BJ (cell line): ENCODE results near the gene STK11. TPM values are rescaled to one million over a fixed set of nuclear protein-coding genes. Genes with fewer than 3 reads are reported as not detected.

Experiments
- CTCF ChIA-PET: fragments of 350-600 bp; formaldehyde crosslinking; extraction: SDS; loops from one replicate; lab custom pipeline; 2021; ENCODE audit warnings: antibody characterized with exemption, inconsistent platforms; lab: Yijun Ruan, JAX
- POLR2A ChIA-PET: fragments of 300-600 bp; sonication (Branson Sonifier 250); formaldehyde crosslinking; extraction: SDS; loops from one replicate; lab custom pipeline; 2021; ENCODE audit warnings: antibody characterized with exemption; lab: Charles Lee
- DNase-seq: peaks from one replicate; pipeline ENCODE4 v3.0.0-alpha.2; 2011; ENCODE audit warnings: low read depth
- H3K27me3 ChIP-seq: 2 replicates; pipeline ENCODE4 v1.6.0; 2011; ENCODE audit warnings: low read length; ENCODE audit not compliant: control insufficient read depth, insufficient read depth
- H3K36me3 ChIP-seq: 2 replicates; pipeline ENCODE4 v1.5.1; 2011; ENCODE audit warnings: low read length; ENCODE audit not compliant: control insufficient read depth, insufficient read depth
- H3K4me3 ChIP-seq: 2 replicates; pipeline ENCODE4 v1.5.1; 2011; ENCODE audit warnings: low read depth, mild to moderate bottlenecking, control low read depth, low read length
- polyA plus RNA-seq: library from polyadenylated mRNA; depleted of rRNA; stranded (reverse); fragments of >200 nt; gene quantifications from 2 replicates; pipeline ENCODE4 v1.2.3, GENCODE V29; 2011
- TF ChIP-seq, protein P1 (sequence below): IDR thresholded peaks from 2 replicates; pipeline ENCODE4 v1.5.1; 2011; ENCODE audit warnings: low read depth, mild to moderate bottlenecking, control low read depth, inconsistent platforms, low read length, moderate library complexity; ENCODE audit not compliant: insufficient read depth

STK11 gene
- polyA plus RNA-seq, 1 experiment = 33.6 TPM

DNA sequence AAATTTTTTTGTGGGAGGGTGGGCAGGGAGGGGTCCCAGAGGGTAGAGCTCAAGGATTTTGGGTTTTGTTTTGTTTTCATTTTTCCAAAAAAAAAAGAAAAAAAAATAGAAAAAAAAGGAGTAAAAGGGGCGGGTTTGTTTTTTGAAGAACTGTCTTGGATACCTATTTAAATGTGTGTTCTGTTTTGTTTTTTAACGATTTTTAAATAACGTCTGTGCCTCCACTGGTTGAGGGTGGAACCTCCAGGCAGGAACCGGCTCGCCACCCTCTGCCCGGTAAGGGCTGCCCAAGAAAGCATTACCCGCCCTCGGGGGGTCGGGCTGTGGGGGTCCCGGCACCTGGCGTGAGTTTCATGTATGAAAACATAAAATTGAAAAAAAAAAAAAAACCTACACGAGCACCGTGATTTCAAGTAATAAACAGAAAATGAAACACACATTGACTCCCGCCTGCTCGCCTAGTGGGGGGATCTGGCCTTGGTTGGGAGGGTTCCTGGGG is 53.2 kb downstream of the STK11 start:
- DNase-seq = no peak

DNA sequence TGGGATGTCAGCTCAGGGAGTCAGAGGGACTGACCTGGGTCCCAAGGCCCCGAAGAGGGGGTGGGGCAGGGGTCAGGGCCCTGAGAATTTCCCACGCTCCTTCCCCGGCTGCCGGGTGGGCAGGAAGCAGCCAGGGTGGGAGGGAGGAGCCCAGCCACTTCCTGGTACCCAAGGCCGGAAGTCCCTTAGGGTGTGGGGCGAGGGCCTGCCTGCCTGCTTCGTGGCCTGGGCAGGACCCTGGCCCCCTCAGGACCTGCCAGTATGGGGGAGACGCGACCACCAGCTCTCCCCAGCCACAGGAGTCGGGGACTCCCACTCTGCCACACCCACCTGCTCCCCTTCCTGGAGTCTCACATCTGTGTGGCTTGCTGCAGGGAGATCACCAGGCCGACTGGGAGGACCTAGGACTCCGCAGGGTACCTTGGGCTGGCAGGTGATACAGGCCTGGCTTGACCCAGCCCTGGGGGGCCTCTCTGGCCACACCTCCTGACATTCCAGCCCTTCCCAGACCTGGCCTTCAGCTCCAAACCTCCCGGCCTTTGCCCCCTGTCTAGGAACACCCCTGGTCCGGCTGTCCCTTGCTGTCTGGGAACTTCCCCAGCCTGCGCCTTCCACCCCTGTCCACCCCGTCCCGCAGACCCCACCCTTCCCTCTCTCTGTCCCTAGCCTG is 53.8 kb downstream of the STK11 start:
- peaks cover 38% of the 10 kb centered on the region for H3K36me3 ChIP-seq
- TF ChIP-seq, protein P1, sequence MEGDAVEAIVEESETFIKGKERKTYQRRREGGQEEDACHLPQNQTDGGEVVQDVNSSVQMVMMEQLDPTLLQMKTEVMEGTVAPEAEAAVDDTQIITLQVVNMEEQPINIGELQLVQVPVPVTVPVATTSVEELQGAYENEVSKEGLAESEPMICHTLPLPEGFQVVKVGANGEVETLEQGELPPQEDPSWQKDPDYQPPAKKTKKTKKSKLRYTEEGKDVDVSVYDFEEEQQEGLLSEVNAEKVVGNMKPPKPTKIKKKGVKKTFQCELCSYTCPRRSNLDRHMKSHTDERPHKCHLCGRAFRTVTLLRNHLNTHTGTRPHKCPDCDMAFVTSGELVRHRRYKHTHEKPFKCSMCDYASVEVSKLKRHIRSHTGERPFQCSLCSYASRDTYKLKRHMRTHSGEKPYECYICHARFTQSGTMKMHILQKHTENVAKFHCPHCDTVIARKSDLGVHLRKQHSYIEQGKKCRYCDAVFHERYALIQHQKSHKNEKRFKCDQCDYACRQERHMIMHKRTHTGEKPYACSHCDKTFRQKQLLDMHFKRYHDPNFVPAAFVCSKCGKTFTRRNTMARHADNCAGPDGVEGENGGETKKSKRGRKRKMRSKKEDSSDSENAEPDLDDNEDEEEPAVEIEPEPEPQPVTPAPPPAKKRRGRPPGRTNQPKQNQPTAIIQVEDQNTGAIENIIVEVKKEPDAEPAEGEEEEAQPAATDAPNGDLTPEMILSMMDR = no peak
- DNase-seq = no peak
- POLR2A ChIA-PET = interaction anchor here (0.6 kb wide), 2 partner anchors 8 to 337 kb away, joined by 8 to 20 read pairs; no protein-coding TSS in a partner anchor
- no peak overlapping the region for H3K4me3 ChIP-seq
- CTCF ChIA-PET = interaction anchor here (0.9 to 12.8 kb wide), 3 partner anchors 9 to 16 kb away, joined by 3 to 437 read pairs (median 3); partner anchors contain the start of gene ATP5F1D
- H3K27me3 ChIP-seq = no peaks in the 10 kb centered on the region

More for the DNA sequence above, 53.2 kb downstream of the STK11 start:
- TF ChIP-seq, protein P1 = no peak
- Histone ChIP-seq H3K36me3 (peaks cover 43% of the 10 kb centered on the region), H3K27me3 (no peaks in the 10 kb centered on the region), H3K4me3 (no peak overlapping the region)
- ChIA-PET POLR2A (interaction anchor here (0.6 kb wide), 2 partner anchors 8 to 336 kb away, joined by 8 to 20 read pairs; no protein-coding TSS in a partner anchor), CTCF (interaction anchor here (0.9 to 12.8 kb wide), 3 partner anchors 9 to 15 kb away, joined by 3 to 437 read pairs (median 3); partner anchors contain the start of gene ATP5F1D)

DNA sequence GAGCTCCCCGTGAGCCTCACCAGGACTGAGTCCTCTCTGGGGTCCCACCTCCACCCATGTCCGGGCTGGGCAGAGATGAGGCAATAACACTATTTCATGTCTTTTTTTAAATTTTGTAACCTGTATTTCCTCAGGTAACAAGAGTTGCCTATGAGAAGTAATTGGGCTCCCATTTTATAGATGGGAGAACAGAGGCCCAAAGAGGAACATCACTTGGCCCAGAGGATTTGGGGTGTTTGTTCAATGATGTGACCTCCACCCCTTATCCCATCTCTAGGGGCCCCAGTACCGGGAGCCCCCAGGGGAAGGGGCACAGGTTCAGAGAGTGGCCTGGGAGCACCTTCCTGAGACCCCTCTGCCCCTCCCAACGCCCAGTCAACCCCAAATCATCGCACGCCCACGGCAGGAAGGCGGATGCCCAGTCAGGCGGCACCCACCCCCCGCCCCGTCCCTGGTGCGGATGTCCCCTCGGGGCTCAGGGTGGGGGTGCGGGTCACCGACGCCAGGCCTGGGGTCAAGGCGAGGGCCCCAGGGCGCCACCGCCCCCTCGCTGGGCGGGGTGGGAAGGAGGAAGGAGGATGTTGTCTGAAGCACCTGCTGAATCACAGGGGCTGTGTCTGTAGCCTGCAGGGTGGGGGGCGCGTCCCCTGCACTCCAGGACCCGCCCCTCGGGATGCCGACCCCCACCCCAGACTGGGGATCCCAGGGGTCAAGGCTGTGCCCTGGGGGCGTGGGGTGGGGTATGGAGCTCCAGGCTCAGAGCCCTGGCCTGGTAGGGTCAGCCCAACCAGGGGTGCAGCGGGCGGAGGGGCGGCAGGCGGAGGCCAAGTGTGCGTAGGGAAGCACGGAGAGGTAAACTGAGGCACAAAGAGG is 54.5 kb downstream of the STK11 start:
- H3K4me3 ChIP-seq = no peak overlapping the region
- peaks cover 30% of the 10 kb centered on the region for H3K36me3 ChIP-seq
- H3K27me3 ChIP-seq = no peaks in the 10 kb centered on the region
- no peak for DNase-seq
- ChIA-PET CTCF (interaction anchor here (1.3 to 12.8 kb wide), 2 partner anchors 8 to 16 kb away, joined by 3 to 437 read pairs; partner anchors contain the start of gene ATP5F1D), POLR2A (interaction anchor here (1.0 kb wide), 1 partner anchor 9 kb away, joined by 6 read pairs; the partner anchor contains the start of gene CIRBP)
- TF ChIP-seq, protein P1 = no peak

DNA sequence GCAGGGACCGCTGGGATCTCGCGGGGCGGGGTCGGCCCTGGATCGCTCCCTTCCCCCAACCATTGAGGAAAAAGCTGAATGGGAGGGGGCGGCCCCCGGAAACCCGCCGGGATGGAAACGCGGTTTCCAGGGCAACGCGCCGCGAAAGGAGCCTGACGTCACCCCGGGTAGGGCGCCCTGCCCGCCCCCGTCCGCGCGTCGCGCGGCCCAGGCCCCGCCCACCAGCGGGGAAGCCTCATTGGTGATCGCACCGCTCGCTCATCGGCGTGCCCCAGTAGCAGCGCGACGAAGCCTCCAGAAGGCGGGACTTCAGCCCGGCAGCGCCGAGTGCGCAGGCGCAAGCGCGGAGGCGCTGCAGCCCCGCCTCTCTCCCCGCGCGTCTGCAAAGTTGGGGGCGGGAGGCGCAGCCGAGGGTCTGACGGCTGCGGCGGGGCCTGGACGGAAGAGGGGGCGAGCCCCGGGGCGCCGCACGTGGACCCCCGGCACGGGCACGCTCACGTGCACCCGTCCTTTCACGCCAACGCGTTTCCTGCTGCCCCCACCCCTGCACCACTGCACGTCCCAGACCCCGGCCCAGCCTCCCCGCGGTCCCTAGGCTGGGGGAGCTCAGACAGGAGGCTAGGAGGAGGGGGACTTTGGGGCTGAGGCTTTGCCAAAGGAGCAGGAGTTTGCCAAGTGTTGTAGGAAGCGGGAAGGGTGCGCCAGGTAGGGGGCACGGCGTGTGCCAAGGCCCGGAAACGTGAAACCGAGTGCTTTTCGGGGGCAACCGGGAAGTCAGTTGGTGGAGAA is 55.4 kb downstream of the STK11 start:
- H3K27me3 ChIP-seq = no peaks in the 10 kb centered on the region
- TF ChIP-seq, protein P1 = no peak
- CTCF ChIA-PET = interaction anchor here (1.7 to 12.8 kb wide), 2 partner anchors 8 to 17 kb away, joined by 11 to 437 read pairs; partner anchors contain the start of gene ATP5F1D
- peaks cover 22% of the 10 kb centered on the region for H3K36me3 ChIP-seq
- POLR2A ChIA-PET = interaction anchor here (1.0 kb wide), 1 partner anchor 8 kb away, joined by 6 read pairs; the partner anchor contains the start of gene CIRBP
- DNase-seq = no peak
- H3K4me3 ChIP-seq = peak overlapping the region; percentile 64
